H9 (cell line): Measurements from ENCODE around the gene FARP1. TPM values are rescaled to one million over a fixed set of nuclear protein-coding genes. Genes with fewer than 3 reads are reported as not detected.
A peak's percentile ranks its signal among the peaks of the same experiment; 100 is the strongest.

Source experiments
- DNase-seq: peaks from one replicate; pipeline ENCODE4 v3.0.0-alpha.2; 2017
- H2AFZ ChIP-seq: one replicate; pipeline ENCODE4 v1.6.1; 2013; ENCODE audit warnings: mild to moderate bottlenecking, low read length, control low read depth, moderate library complexity
- H2AK5ac ChIP-seq: 2 replicates; pipeline ENCODE4 v1.6.1; 2013; ENCODE audit warnings: low read length, control low read depth, mixed read lengths; ENCODE audit not compliant: insufficient read length
- H2BK120ac ChIP-seq: one replicate; pipeline ENCODE4 v1.6.1; 2013; ENCODE audit warnings: low read depth, mild to moderate bottlenecking, low read length, control low read depth, inconsistent platforms; ENCODE audit not compliant: poor library complexity, severe bottlenecking
- H2BK12ac ChIP-seq: 2 replicates; pipeline ENCODE4 v1.6.1; 2013; ENCODE audit warnings: low read length, control low read depth, mixed read lengths, low read depth; ENCODE audit not compliant: insufficient read length
- H2BK15ac ChIP-seq: 2 replicates; pipeline ENCODE4 v1.6.1; 2013; ENCODE audit warnings: low read depth, low read length, control low read depth
- H2BK20ac ChIP-seq: one replicate; pipeline ENCODE4 v1.6.1; 2013; ENCODE audit warnings: low read depth, mild to moderate bottlenecking, low read length, control low read depth, inconsistent platforms; ENCODE audit not compliant: poor library complexity, severe bottlenecking
- H2BK5ac ChIP-seq: 2 replicates; pipeline ENCODE4 v1.6.1; 2013; ENCODE audit warnings: low read length, control low read depth, mixed read lengths; ENCODE audit not compliant: insufficient read length
- H3K14ac ChIP-seq: 2 replicates; pipeline ENCODE4 v1.6.1; 2013; ENCODE audit warnings: low read length, control low read depth; ENCODE audit not compliant: insufficient read depth
- H3K18ac ChIP-seq: 2 replicates; pipeline ENCODE4 v1.6.1; 2013; ENCODE audit warnings: low read depth, mild to moderate bottlenecking, mixed read lengths, low read length, control low read depth; ENCODE audit not compliant: insufficient read length
- H3K23ac ChIP-seq: 2 replicates; pipeline ENCODE4 v1.6.1; 2013; ENCODE audit warnings: low read length, control low read depth, mixed read lengths, low read depth; ENCODE audit not compliant: insufficient read length
- H3K23me2 ChIP-seq: 2 replicates; pipeline ENCODE4 v1.6.1; 2013; ENCODE audit warnings: low read depth, mild to moderate bottlenecking, mixed read lengths, low read length, control low read depth; ENCODE audit not compliant: insufficient read length, poor library complexity, severe bottlenecking
- H3K27ac ChIP-seq: 2 replicates; pipeline ENCODE4 v1.5.1; 2013; ENCODE audit warnings: low read length, control low read depth, mixed read lengths, low read depth; ENCODE audit not compliant: insufficient read length
- H3K27me3 ChIP-seq: 2 replicates; pipeline ENCODE4 v1.6.1; 2013; ENCODE audit warnings: low read length, control low read depth, inconsistent platforms; ENCODE audit not compliant: insufficient read depth
- H3K4ac ChIP-seq: 2 replicates; pipeline ENCODE4 v1.6.1; 2013; ENCODE audit warnings: low read depth, mild to moderate bottlenecking, control low read depth, inconsistent platforms, low read length, moderate library complexity
- H3K4me1 ChIP-seq: 2 replicates; pipeline ENCODE4 v1.6.1; 2013; ENCODE audit warnings: low read length, control low read depth, inconsistent platforms; ENCODE audit not compliant: insufficient read depth
- H3K4me2 ChIP-seq: 2 replicates; pipeline ENCODE4 v1.6.1; 2013; ENCODE audit warnings: low read length, control low read depth, mixed read lengths; ENCODE audit not compliant: insufficient read length, insufficient read depth
- H3K56ac ChIP-seq: 2 replicates; pipeline ENCODE4 v1.6.1; 2013; ENCODE audit warnings: low read depth, mild to moderate bottlenecking, mixed read lengths, low read length, control low read depth; ENCODE audit not compliant: insufficient read length
- H3K79me1 ChIP-seq: 2 replicates; pipeline ENCODE4 v1.6.1; 2013; ENCODE audit warnings: low read depth, mild to moderate bottlenecking, moderate library complexity, low read length, control low read depth, inconsistent platforms; ENCODE audit not compliant: insufficient read depth, poor library complexity, severe bottlenecking
- H3K79me2 ChIP-seq: 2 replicates; pipeline ENCODE4 v1.6.1; 2013; ENCODE audit warnings: low read length, control low read depth, inconsistent platforms; ENCODE audit not compliant: insufficient read depth
- H3K9ac ChIP-seq: 2 replicates; pipeline ENCODE4 v1.6.1; 2013; ENCODE audit warnings: low read length, control low read depth, mixed read lengths; ENCODE audit not compliant: insufficient read length; ENCODE audit errors: extremely low read depth
- H3K9me3 ChIP-seq: one replicate; pipeline ENCODE4 v1.6.1; 2013; ENCODE audit warnings: low read depth, low read length, inconsistent platforms; ENCODE audit not compliant: control insufficient read depth
- H3T11ph ChIP-seq: one replicate; pipeline ENCODE4 v1.6.1; 2013; ENCODE audit warnings: mild to moderate bottlenecking, low read length, control low read depth, inconsistent platforms
- H4K20me1 ChIP-seq: one replicate; pipeline ENCODE4 v1.6.1; 2013; ENCODE audit not compliant: control insufficient read depth, insufficient read length, insufficient read depth
- H4K5ac ChIP-seq: 2 replicates; pipeline ENCODE4 v1.6.1; 2013; ENCODE audit warnings: low read depth, mild to moderate bottlenecking, mixed read lengths, low read length, control low read depth; ENCODE audit not compliant: insufficient read length
- H4K8ac ChIP-seq: replicated peaks from 2 replicates; pipeline ENCODE4 v1.6.1; 2013; ENCODE audit warnings: low read length, control low read depth, mixed read lengths, low read depth; ENCODE audit not compliant: insufficient read length
- H4K91ac ChIP-seq: 2 replicates; pipeline ENCODE4 v1.6.1; 2013; ENCODE audit warnings: low read depth, mild to moderate bottlenecking, moderate library complexity, mixed read lengths, low read length, control low read depth; ENCODE audit not compliant: insufficient read length
- H3K27ac Mint-ChIP-seq, 3 experiments: 2 replicates in 2 of 3; 3 replicates in 1 of 3; pipeline ENCODE4 v1.8.0; 2020 to 2021; ENCODE audit warnings: mixed read lengths in 3 of 3, mild to moderate bottlenecking in 1 of 3, moderate library complexity in 1 of 3
- H3K27me3 Mint-ChIP-seq: 2 replicates; pipeline ENCODE4 v1.8.0; 2021; ENCODE audit warnings: low read depth, mild to moderate bottlenecking, moderate library complexity, mixed read lengths
- H3K36me3 Mint-ChIP-seq, 3 experiments: 2 replicates in 2 of 3; 3 replicates in 1 of 3; pipeline ENCODE4 v1.8.0; 2020 to 2021; ENCODE audit warnings: low read depth in 3 of 3, mixed read lengths in 3 of 3; ENCODE audit not compliant: insufficient read depth in 1 of 3
- H3K4me1 Mint-ChIP-seq, 2 experiments: 2 replicates each; pipeline ENCODE4 v1.8.0; 2020; ENCODE audit warnings: mixed read lengths in 2 of 2
- H3K4me3 Mint-ChIP-seq, 2 experiments: 2 replicates in 1 of 2; 3 replicates in 1 of 2; pipeline ENCODE4 v1.8.0; 2020 to 2021; ENCODE audit warnings: mild to moderate bottlenecking in 2 of 2, mixed read lengths in 2 of 2, moderate library complexity in 1 of 2
- H3K9me3 Mint-ChIP-seq, 2 experiments: 2 replicates in 1 of 2; 3 replicates in 1 of 2; pipeline ENCODE4 v1.8.0; 2020; ENCODE audit warnings: mild to moderate bottlenecking in 2 of 2, mixed read lengths in 2 of 2, moderate library complexity in 1 of 2
- CTCF ChIP-seq: fragments of 200-600 bp; sonication (generic); conservative IDR thresholded peaks from 3 replicates; pipeline ENCODE4 v1.8.0; 2021; ENCODE audit warnings: antibody characterized with exemption, mild to moderate bottlenecking
- WGBS: extraction: QIAGEN DNeasy Blood & Tissue Kit; methylation state at CpG from one replicate; pipeline ENCODE4 v1.1.7; 2013; ENCODE audit warnings: missing lambda C conversion rate, low lambda C conversion rate, mixed read lengths; ENCODE audit not compliant: insufficient read length; ENCODE audit errors: extremely low coverage; 5-methylcytosine and 5-hydroxymethylcytosine counted together
- total RNA-seq: library from RNA; stranded (reverse); gene quantifications from 2 replicates; pipeline ENCODE4 v1.2.1, GENCODE V29; 2021

Gene FARP1
- total RNA-seq, 1 experiment from 2014 or later = 95.9 TPM

- H3K27me3 Mint-ChIP-seq = peaks cover 2% of the 10 kb centered on the region; the same call in 1 of the 2 replicates
- H3K27ac Mint-ChIP-seq = peak overlapping the region in 2 of 3 experiments; percentile 66 to 94; a peak in 3 of 7 replicates
- no peaks in the 10 kb centered on the region for H3K79me2 ChIP-seq
- peak; percentile 89 for DNase-seq
- no peak overlapping the region for H4K8ac ChIP-seq
- no peaks in the 10 kb centered on the region for H3K23me2 ChIP-seq
- H3K36me3 Mint-ChIP-seq = peaks cover 18 to 56% (median 46%) of the 10 kb centered on the region in 3 experiments; a peak in 6 of 7 replicates
- H3K4me2 ChIP-seq = no peak overlapping the region
- H2AFZ ChIP-seq = no peak overlapping the region
- H3K9ac ChIP-seq = no peak overlapping the region
- H3K79me1 ChIP-seq = no peaks in the 10 kb centered on the region
- no peak overlapping the region for H2BK120ac ChIP-seq
- H2BK5ac ChIP-seq = no peak overlapping the region
- no peaks in the 10 kb centered on the region for H3K27me3 ChIP-seq
- no peak overlapping the region for H3K18ac ChIP-seq
- no peak overlapping the region for H3K4me3 Mint-ChIP-seq
- H2BK20ac ChIP-seq = no peak overlapping the region
- H4K91ac ChIP-seq = no peak overlapping the region
- H4K5ac ChIP-seq = no peak overlapping the region
- peaks cover 21 to 30% of the 10 kb centered on the region in 2 experiments for H3K4me1 Mint-ChIP-seq
- no peak overlapping the region for H2AK5ac ChIP-seq
- H2BK12ac ChIP-seq = no peak overlapping the region
- no peak overlapping the region for H2BK15ac ChIP-seq
- peak; percentile 99 for TF ChIP-seq CTCF
- H3K56ac ChIP-seq = no peak overlapping the region
- H3K9me3 ChIP-seq = no peaks in the 10 kb centered on the region
- H3T11ph ChIP-seq = no peak overlapping the region
- H3K27ac ChIP-seq = no peak overlapping the region
- H4K20me1 ChIP-seq = peaks cover 2% of the 10 kb centered on the region
- H3K4ac ChIP-seq = no peak overlapping the region
- peaks cover 2% of the 10 kb centered on the region; the same call in 1 of the 2 replicates for H3K4me1 ChIP-seq
- no peak overlapping the region for H3K14ac ChIP-seq
- WGBS = no CpG with 5 or more reads among the region's 18 CpGs
- no peaks in the 10 kb centered on the region for H3K9me3 Mint-ChIP-seq
- no peak overlapping the region for H3K23ac ChIP-seq
These were observed 302.7 kb downstream of the FARP1 start for GRCh38 chr13:98445340-98446233.
